BLaER1 treated with 17β-estradiol and CSF1 and Interleukin-3, amounts not matched to agents 10 nM and 100 nM (cell line): Measurements from ENCODE around the gene DIP2C.

Experiments used
- H3K27ac ChIP-seq, 11 experiments: shearing (Covaris generic); formaldehyde crosslinking; 2 replicates each; pipeline ENCODE4 v1.8.1; 2022
- H3K27me3 ChIP-seq, 11 experiments: shearing (Covaris generic); formaldehyde crosslinking; 2 replicates each; pipeline ENCODE4 v1.8.1; 2022
- H3K36me3 ChIP-seq, 11 experiments: shearing (Covaris generic); formaldehyde crosslinking; 2 replicates each; pipeline ENCODE4 v1.8.1; 2022
- H3K4me1 ChIP-seq, 10 experiments: shearing (Covaris generic); formaldehyde crosslinking; 2 replicates each; pipeline ENCODE4 v1.8.1; 2022
- H3K4me2 ChIP-seq, 11 experiments: shearing (Covaris generic); formaldehyde crosslinking; 2 replicates each; pipeline ENCODE4 v1.8.1; 2022
- H3K4me3 ChIP-seq, 10 experiments: shearing (Covaris generic); formaldehyde crosslinking; 2 replicates each; pipeline ENCODE4 v1.8.1; 2022
- H3K9ac ChIP-seq, 11 experiments: shearing (Covaris generic); formaldehyde crosslinking; 2 replicates each; pipeline ENCODE4 v1.8.1; 2022
- H3K9me3 ChIP-seq, 11 experiments: shearing (Covaris generic); formaldehyde crosslinking; replicated peaks in 1 of 11; 2 replicates each; pipeline ENCODE4 v1.8.1; 2022
- H4K20me1 ChIP-seq, 11 experiments: shearing (Covaris generic); formaldehyde crosslinking; 2 replicates each; pipeline ENCODE4 v1.8.1; 2022
- Cebpa-rat ChIP-seq, 11 experiments: shearing (Covaris generic); IDR thresholded peaks; 2 replicates each; pipeline ENCODE4 v1.8.1; 2022

The DIP2C gene

GRCh38 chr10:364267-364775 is 325.1 kb downstream of the DIP2C start:
- no peak for TF ChIP-seq Cebpa-rat (IDR thresholded peaks at IDR 0.05)
- Histone ChIP-seq H3K9ac (peak overlapping the region in 1 of 11 experiments; percentile 9; a peak in 1 of 22 replicates), H3K27me3 (no peaks in the 10 kb centered on the region)

GRCh38 chr10:363152-363551 is 326.3 kb downstream of the DIP2C start:
- Histone ChIP-seq H3K27ac (no peak overlapping the region), H3K4me3 (no peak overlapping the region), H3K4me2 (peak overlapping the region in 9 of 11 experiments; percentile 53 to 88 (median 71); a peak in 7 of 22 replicates), H3K27me3 (no peaks in the 10 kb centered on the region), H3K36me3 (peaks cover 0 to 60% (median 24%) of the 10 kb centered on the region in 11 experiments; a peak in 13 of 22 replicates), H3K4me1 (peaks cover 20 to 42% (median 37%) of the 10 kb centered on the region in 10 experiments), H4K20me1 (no peaks in the 10 kb centered on the region; a peak in 1 of 22 replicates), H3K9ac (no peak overlapping the region), H3K9me3 (no peaks in the 10 kb centered on the region)
- no peak for TF ChIP-seq Cebpa-rat (IDR thresholded peaks at IDR 0.05)

More at GRCh38 chr10:364267-364775, 325.1 kb downstream of the DIP2C start:
- no peaks in the 10 kb centered on the region for H4K20me1 ChIP-seq
- H3K4me1 ChIP-seq: peaks cover 20 to 42% (median 37%) of the 10 kb centered on the region in 10 experiments
- peaks cover 0 to 67% (median 36%) of the 10 kb centered on the region in 11 experiments; a peak in 13 of 22 replicates for H3K36me3 ChIP-seq
- 0 out of 22 replicates have a peak overlapping the region, but pooled peaks of 1 of the 11 experiments have one; percentile 10 for H3K27ac ChIP-seq
- H3K4me2 ChIP-seq: peak overlapping the region; percentile 53 to 88 (median 74)
- no peak overlapping the region for H3K4me3 ChIP-seq
- H3K9me3 ChIP-seq: no peaks in the 10 kb centered on the region

- no peak overlapping the region for H3K27ac ChIP-seq
- H3K36me3 ChIP-seq: peaks cover 0 to 60% (median 28%) of the 10 kb centered on the region in 11 experiments; a peak in 13 of 22 replicates
- no peaks in the 10 kb centered on the region; a peak in 1 of 22 replicates for H4K20me1 ChIP-seq
- H3K9me3 ChIP-seq: no peaks in the 10 kb centered on the region
- H3K4me2 ChIP-seq: no peak overlapping the region
- peaks cover 20 to 44% (median 40%) of the 10 kb centered on the region in 10 experiments for H3K4me1 ChIP-seq
- no peak for TF ChIP-seq Cebpa-rat (IDR thresholded peaks at IDR 0.05)
- H3K4me3 ChIP-seq: no peak overlapping the region
- H3K9ac ChIP-seq: no peak overlapping the region
- no peaks in the 10 kb centered on the region for H3K27me3 ChIP-seq
These were observed 328.0 kb downstream of the DIP2C start for GRCh38 chr10:361203-362081.

- TF ChIP-seq Cebpa-rat (IDR thresholded peaks at IDR 0.05): no peak
- no peak overlapping the region for H3K27ac ChIP-seq
- H3K36me3 ChIP-seq: peaks cover 0 to 64% (median 28%) of the 10 kb centered on the region in 11 experiments; a peak in 13 of 22 replicates
- no peak overlapping the region for H3K9ac ChIP-seq
- H3K27me3 ChIP-seq: no peaks in the 10 kb centered on the region
- no peaks in the 10 kb centered on the region; a peak in 1 of 22 replicates for H4K20me1 ChIP-seq
- H3K4me1 ChIP-seq: peaks cover 20 to 43% (median 40%) of the 10 kb centered on the region in 10 experiments
- no peak overlapping the region for H3K4me2 ChIP-seq
- H3K9me3 ChIP-seq: no peaks in the 10 kb centered on the region
- H3K4me3 ChIP-seq: no peak overlapping the region
These were observed 328.8 kb downstream of the DIP2C start for GRCh38 chr10:360653-361052.

DNA sequence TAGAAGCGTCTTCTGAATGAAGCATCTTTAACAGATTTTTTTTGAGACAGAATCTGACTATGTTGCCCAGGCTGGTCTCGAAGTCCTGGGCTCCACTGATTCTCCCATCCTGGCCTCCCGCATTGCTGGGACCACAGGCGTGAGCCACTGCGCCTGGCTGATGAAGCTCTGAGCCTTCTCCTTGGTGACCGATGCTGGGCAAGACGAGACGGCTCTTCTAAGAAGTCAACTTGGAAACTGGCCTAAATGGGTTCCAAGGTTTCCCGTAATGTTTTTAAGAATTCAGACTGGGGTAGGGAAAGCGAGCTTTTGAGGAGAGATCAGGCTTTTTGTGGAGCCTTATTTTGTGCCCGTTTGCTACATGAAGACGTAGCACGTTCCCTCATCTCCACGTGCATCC is 329.7 kb downstream of the DIP2C start:
- Histone ChIP-seq H4K20me1 (no peaks in the 10 kb centered on the region; a peak in 1 of 22 replicates), H3K4me1 (peaks cover 21 to 37% (median 32%) of the 10 kb centered on the region in 10 experiments), H3K9ac (no peak overlapping the region), H3K27ac (no peak overlapping the region), H3K9me3 (no peaks in the 10 kb centered on the region), H3K4me2 (no peak overlapping the region), H3K36me3 (peaks cover 0 to 72% (median 32%) of the 10 kb centered on the region in 11 experiments; a peak in 13 of 22 replicates), H3K4me3 (no peak overlapping the region), H3K27me3 (no peaks in the 10 kb centered on the region)
- no peak for TF ChIP-seq Cebpa-rat (IDR thresholded peaks at IDR 0.05)

GRCh38 chr10:359093-359492 is 330.4 kb downstream of the DIP2C start:
- Histone ChIP-seq H3K4me3 (no peak overlapping the region), H3K36me3 (peaks cover 0 to 79% (median 35%) of the 10 kb centered on the region in 11 experiments; a peak in 13 of 22 replicates), H4K20me1 (no peaks in the 10 kb centered on the region; a peak in 1 of 22 replicates), H3K27ac (no peak overlapping the region), H3K4me1 (peaks cover 16 to 30% (median 26%) of the 10 kb centered on the region in 10 experiments), H3K9ac (no peak overlapping the region), H3K4me2 (no peak overlapping the region), H3K27me3 (no peaks in the 10 kb centered on the region), H3K9me3 (no peaks in the 10 kb centered on the region)
- no peak for TF ChIP-seq Cebpa-rat (IDR thresholded peaks at IDR 0.05)

DNA sequence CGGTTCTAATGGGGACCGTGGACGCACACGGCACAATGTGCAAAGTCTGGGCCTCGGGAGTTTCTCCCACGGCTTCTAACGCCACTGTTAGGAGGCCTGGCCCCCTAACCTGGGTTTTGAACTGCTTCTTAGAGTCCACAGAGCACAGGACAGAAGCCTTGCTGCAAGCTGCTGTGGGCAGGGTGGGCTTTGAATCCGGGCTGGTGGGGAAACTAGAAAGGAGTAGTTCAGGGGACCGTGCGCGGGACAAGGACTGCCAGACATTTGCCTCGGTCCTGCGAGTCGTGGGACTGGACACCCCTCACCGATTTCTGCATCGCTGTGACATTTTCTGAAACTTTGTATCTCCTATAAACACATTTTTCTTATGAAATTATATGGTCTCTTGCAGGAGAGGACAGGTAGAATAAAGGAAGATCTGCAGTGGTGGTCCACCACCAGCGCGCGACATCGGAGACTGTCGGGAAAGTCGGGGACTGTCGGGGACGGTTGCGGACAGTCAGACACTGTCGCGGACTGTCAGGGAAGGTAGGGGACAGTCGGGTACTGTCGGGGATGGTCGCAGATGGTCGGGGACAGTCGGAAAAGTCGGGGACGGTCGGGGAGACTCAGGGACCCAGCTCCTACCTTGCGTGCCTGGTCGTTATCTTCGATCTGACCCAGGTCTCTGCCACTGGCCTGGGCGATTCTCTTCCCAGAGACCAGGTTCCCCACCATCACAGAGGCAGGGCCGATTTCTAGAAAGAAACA is 332.1 kb downstream of the DIP2C start:
- Histone ChIP-seq H3K9me3 (no peaks in the 10 kb centered on the region), H4K20me1 (no peaks in the 10 kb centered on the region; a peak in 1 of 22 replicates), H3K4me3 (no peak overlapping the region), H3K4me2 (peak overlapping the region in 7 of 11 experiments; percentile 22 to 54 (median 26); a peak in 10 of 22 replicates), H3K27ac (no peak overlapping the region), H3K9ac (no peak overlapping the region), H3K27me3 (no peaks in the 10 kb centered on the region), H3K36me3 (peaks cover 0 to 85% (median 28%) of the 10 kb centered on the region in 11 experiments; a peak in 12 of 22 replicates), H3K4me1 (peaks cover 6 to 18% (median 16%) of the 10 kb centered on the region in 10 experiments; a peak in 18 of 20 replicates)
- no peak for TF ChIP-seq Cebpa-rat (IDR thresholded peaks at IDR 0.05)

GRCh38 chr10:356452-356851 is 333.0 kb downstream of the DIP2C start:
- Histone ChIP-seq H3K4me3 (no peak overlapping the region), H3K27ac (no peak overlapping the region), H3K9ac (no peak overlapping the region), H3K27me3 (no peaks in the 10 kb centered on the region), H4K20me1 (no peaks in the 10 kb centered on the region; a peak in 1 of 22 replicates), H3K4me2 (peak overlapping the region in 10 of 11 experiments; percentile 2 to 54 (median 30); a peak in 15 of 22 replicates), H3K9me3 (no peaks in the 10 kb centered on the region), H3K4me1 (peaks cover 6 to 19% (median 16%) of the 10 kb centered on the region in 10 experiments; a peak in 18 of 20 replicates), H3K36me3 (peaks cover 0 to 80% (median 20%) of the 10 kb centered on the region in 11 experiments; a peak in 12 of 22 replicates)
- TF ChIP-seq Cebpa-rat (IDR thresholded peaks at IDR 0.05): no peak
